HepG2 (cell line): ENCODE data around the gene ANKRD36B.
"Not testable (repeated sequence)": the region's sequence is repeated elsewhere in the genome, so short reads cannot be mapped to it uniquely, and the experiment has no call there.

ENCODE experiments used
- CTCF ChIP-seq: sonication (generic); formaldehyde crosslinking; IDR thresholded peaks from 2 replicates; pipeline ENCODE4 v1.5.0; 2020; ENCODE audit warnings: mild to moderate bottlenecking, missing genetic modification reagents, moderate library complexity
- DNMT1 ChIP-seq: sonication (generic); formaldehyde crosslinking; IDR thresholded peaks from 2 replicates; pipeline ENCODE4 v1.5.1; 2020; ENCODE audit warnings: mild to moderate bottlenecking, missing genetic modification reagents
- HDAC6 ChIP-seq: fragments of 200-600 bp; sonication (generic); IDR thresholded peaks from 2 replicates; pipeline ENCODE4 v1.7.0; 2017; ENCODE audit warnings: mild to moderate bottlenecking, antibody characterized with exemption, low read length, low read depth
- JUND ChIP-seq: sonication (generic); formaldehyde crosslinking; IDR thresholded peaks from 2 replicates; pipeline ENCODE4 v1.8.0; 2022; ENCODE audit warnings: mild to moderate bottlenecking, missing genetic modification reagents
- POLR2A ChIP-seq, 2 experiments: IDR thresholded peaks; 2 replicates each; pipeline ENCODE4 v1.6.1; 2011; ENCODE audit warnings: low read depth in 2 of 2, low read length in 2 of 2, mild to moderate bottlenecking in 1 of 2, moderate library complexity in 1 of 2; ENCODE audit not compliant: insufficient read depth in 1 of 2
- RFX5 ChIP-seq: IDR thresholded peaks from 2 replicates; pipeline ENCODE4 v1.6.1; 2011; ENCODE audit warnings: low read depth, low read length, improper control_type of control experiment
- SIN3A ChIP-seq: IDR thresholded peaks from 2 replicates; pipeline ENCODE4 v1.6.1; 2011; ENCODE audit warnings: low read depth, mild to moderate bottlenecking, control low read depth, low read length, borderline replicate concordance
- SUZ12 ChIP-seq: fragments of 150-350 bp; IDR thresholded peaks from 2 replicates; pipeline ENCODE4 v1.6.1; 2014; ENCODE audit warnings: low read depth, low read length
- ZFP90 ChIP-seq: sonication (generic); formaldehyde crosslinking; IDR thresholded peaks from 2 replicates; pipeline ENCODE4 v1.8.0; 2022; ENCODE audit warnings: missing genetic modification reagents, mild to moderate bottlenecking, inconsistent platforms, borderline replicate concordance
- ZNF317 ChIP-seq: sonication (generic); formaldehyde crosslinking; IDR thresholded peaks from 2 replicates; pipeline ENCODE4 v1.5.0; 2020; ENCODE audit warnings: mild to moderate bottlenecking, missing genetic modification reagents
- ZNF720 ChIP-seq: sonication (generic); formaldehyde crosslinking; IDR thresholded peaks from 2 replicates; pipeline ENCODE4 v1.4.0; 2020; ENCODE audit warnings: missing genetic modification reagents
- TF ChIP-seq, protein P1 (sequence below), 2 experiments: sonication (generic) in 1 of 2; formaldehyde crosslinking in 1 of 2; IDR thresholded peaks; 2 replicates each; pipeline versions ENCODE4 v1.5.1 to v1.6.1; 2011 to 2020; ENCODE audit warnings: borderline replicate concordance in 1 of 2, low read depth in 1 of 2, low read length in 1 of 2, mild to moderate bottlenecking in 1 of 2, missing genetic modification reagents in 1 of 2, moderate library complexity in 1 of 2

DNA sequence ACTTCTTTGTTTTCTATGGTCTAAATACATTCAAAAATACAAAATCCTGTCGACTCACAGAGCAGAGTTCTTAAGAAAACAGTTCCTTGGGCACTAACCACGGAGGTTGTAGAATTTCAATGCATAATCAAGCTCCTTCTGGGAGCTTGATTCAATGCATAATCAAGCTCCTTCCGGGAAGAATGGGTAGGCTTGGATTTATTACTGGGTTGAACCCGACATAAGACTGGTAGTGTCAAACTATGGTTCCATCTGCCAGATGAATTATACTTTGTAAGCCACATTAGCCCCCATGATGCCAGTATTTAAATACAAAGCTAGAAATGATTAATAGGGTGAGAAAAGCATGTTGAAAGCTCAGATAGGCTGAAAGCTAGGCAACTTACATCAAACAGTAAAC lies 94.0 kb downstream of the ANKRD36B start:
- TF ChIP-seq RFX5; CTCF (CRISPR knock-in tag); ZNF317 (CRISPR knock-in tag); SIN3A; HDAC6; POLR2A (IDR thresholded peaks at IDR 0.05; ENCODE audit: insufficient read depth in 1 of 2, low read depth in 2 of 2, low read length in 2 of 2); JUND (CRISPR knock-in tag); ZNF720; SUZ12; DNMT1 (CRISPR knock-in tag); ZFP90: not testable (repeated sequence)
- TF ChIP-seq, protein P1, sequence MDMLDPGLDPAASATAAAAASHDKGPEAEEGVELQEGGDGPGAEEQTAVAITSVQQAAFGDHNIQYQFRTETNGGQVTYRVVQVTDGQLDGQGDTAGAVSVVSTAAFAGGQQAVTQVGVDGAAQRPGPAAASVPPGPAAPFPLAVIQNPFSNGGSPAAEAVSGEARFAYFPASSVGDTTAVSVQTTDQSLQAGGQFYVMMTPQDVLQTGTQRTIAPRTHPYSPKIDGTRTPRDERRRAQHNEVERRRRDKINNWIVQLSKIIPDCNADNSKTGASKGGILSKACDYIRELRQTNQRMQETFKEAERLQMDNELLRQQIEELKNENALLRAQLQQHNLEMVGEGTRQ (IDR thresholded peaks at IDR 0.05; ENCODE audit: low read depth, low read length): not testable (repeated sequence)
- TF ChIP-seq, protein P1 (CRISPR knock-in tag; IDR thresholded peaks at IDR 0.05; ENCODE audit: borderline replicate concordance): not testable (repeated sequence)
